ENCODE measurements around the gene MAS1.

- TF ChIP-seq CTCF (IDR thresholded peaks at IDR 0.05; ENCODE audit: low read depth, low read length, missing input control), result no peak
- no peak for TF ChIP-seq GABPA (IDR thresholded peaks at IDR 0.05 in 1 of 2, conservative IDR thresholded peaks at IDR 0.05 in 1 of 2)
- TF ChIP-seq FOXA1 (IDR thresholded peaks at IDR 0.05), result no peak
- TF ChIP-seq FOXA2 (IDR thresholded peaks at IDR 0.05), result no peak
- TF ChIP-seq, protein P1, sequence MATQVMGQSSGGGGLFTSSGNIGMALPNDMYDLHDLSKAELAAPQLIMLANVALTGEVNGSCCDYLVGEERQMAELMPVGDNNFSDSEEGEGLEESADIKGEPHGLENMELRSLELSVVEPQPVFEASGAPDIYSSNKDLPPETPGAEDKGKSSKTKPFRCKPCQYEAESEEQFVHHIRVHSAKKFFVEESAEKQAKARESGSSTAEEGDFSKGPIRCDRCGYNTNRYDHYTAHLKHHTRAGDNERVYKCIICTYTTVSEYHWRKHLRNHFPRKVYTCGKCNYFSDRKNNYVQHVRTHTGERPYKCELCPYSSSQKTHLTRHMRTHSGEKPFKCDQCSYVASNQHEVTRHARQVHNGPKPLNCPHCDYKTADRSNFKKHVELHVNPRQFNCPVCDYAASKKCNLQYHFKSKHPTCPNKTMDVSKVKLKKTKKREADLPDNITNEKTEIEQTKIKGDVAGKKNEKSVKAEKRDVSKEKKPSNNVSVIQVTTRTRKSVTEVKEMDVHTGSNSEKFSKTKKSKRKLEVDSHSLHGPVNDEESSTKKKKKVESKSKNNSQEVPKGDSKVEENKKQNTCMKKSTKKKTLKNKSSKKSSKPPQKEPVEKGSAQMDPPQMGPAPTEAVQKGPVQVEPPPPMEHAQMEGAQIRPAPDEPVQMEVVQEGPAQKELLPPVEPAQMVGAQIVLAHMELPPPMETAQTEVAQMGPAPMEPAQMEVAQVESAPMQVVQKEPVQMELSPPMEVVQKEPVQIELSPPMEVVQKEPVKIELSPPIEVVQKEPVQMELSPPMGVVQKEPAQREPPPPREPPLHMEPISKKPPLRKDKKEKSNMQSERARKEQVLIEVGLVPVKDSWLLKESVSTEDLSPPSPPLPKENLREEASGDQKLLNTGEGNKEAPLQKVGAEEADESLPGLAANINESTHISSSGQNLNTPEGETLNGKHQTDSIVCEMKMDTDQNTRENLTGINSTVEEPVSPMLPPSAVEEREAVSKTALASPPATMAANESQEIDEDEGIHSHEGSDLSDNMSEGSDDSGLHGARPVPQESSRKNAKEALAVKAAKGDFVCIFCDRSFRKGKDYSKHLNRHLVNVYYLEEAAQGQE (IDR thresholded peaks at IDR 0.05), result peak; percentile 17
- TF ChIP-seq SP1 (IDR thresholded peaks at IDR 0.05), result peak; percentile 78
- TF ChIP-seq EGR1 (IDR thresholded peaks at IDR 0.05; ENCODE audit: low read depth in 2 of 2), result no peak
- TF ChIP-seq, protein P2, sequence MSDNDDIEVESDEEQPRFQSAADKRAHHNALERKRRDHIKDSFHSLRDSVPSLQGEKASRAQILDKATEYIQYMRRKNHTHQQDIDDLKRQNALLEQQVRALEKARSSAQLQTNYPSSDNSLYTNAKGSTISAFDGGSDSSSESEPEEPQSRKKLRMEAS (IDR thresholded peaks at IDR 0.05), result peak; percentile 11
- peak; percentile 91 to 93 for TF ChIP-seq RXRA (IDR thresholded peaks at IDR 0.05)
- TF ChIP-seq ATF3 (IDR thresholded peaks at IDR 0.05), result no peak
Measured at GRCh38 chr6:159914565-159914923, 23.8 kb downstream of the MAS1 start.

Data from liver (tissue), 3 donors.